ENCODE measurements around the gene TGOLN2. TPM values are rescaled to one million over a fixed set of nuclear protein-coding genes. Genes with fewer than 3 reads are reported as not detected.
"Not testable (repeated sequence)": the region's sequence is repeated elsewhere in the genome, so short reads cannot be mapped to it uniquely, and the experiment has no call there.

TGOLN2 gene
- total RNA-seq, 1 experiment from 2014 or later: 43.7 TPM

DNA sequence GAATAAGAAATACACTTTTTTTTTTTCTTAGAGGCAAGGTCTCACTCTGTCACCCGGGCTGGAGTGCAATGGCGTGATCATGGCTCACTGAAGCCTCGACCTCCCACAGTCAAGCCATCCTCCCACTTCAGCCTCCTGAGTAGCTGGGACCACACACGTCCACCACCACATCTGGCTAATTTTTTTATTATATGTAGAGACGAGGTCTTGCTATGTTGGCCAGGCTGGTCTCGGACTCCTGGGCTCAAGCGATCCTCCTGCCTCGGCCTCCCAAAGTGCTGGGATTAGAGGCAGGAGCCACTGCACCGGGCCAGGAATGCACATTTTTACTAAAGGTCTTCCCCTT is 2.4 kb downstream of the TGOLN2 start:
- TF ChIP-seq ZNF121 (CRISPR knock-in tag; IDR thresholded peaks at IDR 0.05) (0 out of 2 replicates have a peak, but pooled peaks have one; percentile 50), GTF2I (CRISPR knock-in tag; conservative IDR thresholded peaks at IDR 0.05) (peak; percentile 81), TP53 (CRISPR knock-in tag; IDR thresholded peaks at IDR 0.05) (no peak)
- DNase-seq (ENCODE audit: low spot score): no peak
- peaks cover 31% of the 10 kb centered on the region for H3K4me1 Mint-ChIP-seq
- no peak for ATAC-seq
- no peaks in the 10 kb centered on the region for H3K9me3 Mint-ChIP-seq
- H3K27ac Mint-ChIP-seq: no peak overlapping the region
- H3K36me3 Mint-ChIP-seq: peaks cover 52% of the 10 kb centered on the region
- peak overlapping the region; percentile 97 for H3K4me3 Mint-ChIP-seq
- ChIA-PET CTCF (no interaction called here), POLR2A (no interaction called here)
- H3K27me3 Mint-ChIP-seq (ENCODE audit: low read depth): no peaks in the 10 kb centered on the region

DNA sequence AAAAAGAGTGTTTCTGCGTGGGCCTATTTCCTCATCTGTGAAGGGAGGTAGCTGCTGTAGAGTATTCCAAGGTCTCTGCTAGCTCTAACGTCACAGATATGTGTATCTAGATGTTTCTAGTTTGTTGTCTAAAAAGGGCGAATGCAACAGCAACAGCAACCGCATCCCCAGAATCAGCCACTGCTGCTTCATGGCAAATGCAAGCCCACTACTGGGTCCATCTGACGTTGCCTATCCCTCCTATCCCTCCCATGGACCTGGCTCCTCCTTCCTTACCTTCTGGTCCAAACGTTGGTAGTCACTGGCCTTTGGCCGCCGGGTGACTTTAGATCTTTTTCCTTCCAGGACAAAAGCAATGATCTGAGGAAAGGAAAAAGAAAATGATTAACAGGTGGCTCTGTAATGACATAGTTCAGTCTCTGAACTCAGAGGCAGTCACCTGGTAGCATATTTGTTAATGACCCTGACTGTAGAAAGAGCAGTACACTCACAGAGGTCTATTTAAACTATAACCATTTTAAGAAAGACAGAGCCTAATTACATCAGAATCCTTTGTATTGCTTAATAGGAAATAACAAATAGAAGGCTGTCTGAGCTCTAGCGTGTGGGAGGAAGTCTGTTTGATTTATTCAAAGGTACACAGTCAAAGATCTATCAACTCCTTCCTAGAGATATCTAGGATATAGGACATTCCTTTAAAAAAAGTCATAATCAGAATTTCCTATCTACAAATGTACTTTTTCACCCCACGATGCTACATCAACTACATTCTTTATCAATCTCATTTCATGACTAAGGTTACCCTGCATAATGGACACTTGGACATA is 2.9 kb downstream of the TGOLN2 start:
- CTCF ChIA-PET: no interaction called here
- DNase-seq (ENCODE audit: low spot score) (no peak), ATAC-seq (no peak)
- TF ChIP-seq, protein P1, sequence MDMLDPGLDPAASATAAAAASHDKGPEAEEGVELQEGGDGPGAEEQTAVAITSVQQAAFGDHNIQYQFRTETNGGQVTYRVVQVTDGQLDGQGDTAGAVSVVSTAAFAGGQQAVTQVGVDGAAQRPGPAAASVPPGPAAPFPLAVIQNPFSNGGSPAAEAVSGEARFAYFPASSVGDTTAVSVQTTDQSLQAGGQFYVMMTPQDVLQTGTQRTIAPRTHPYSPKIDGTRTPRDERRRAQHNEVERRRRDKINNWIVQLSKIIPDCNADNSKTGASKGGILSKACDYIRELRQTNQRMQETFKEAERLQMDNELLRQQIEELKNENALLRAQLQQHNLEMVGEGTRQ (CRISPR knock-in tag; IDR thresholded peaks at IDR 0.05): no peak
- TF ChIP-seq GABPB1 (CRISPR knock-in tag; IDR thresholded peaks at IDR 0.05): peak; percentile 97
- Mint-ChIP-seq H3K4me1 (peaks cover 31% of the 10 kb centered on the region), H3K9me3 (no peaks in the 10 kb centered on the region), H3K27ac (no peak overlapping the region; the same call in 1 of the 2 replicates), H3K4me3 (peak overlapping the region; percentile 97), H3K36me3 (peaks cover 58% of the 10 kb centered on the region), H3K27me3 (ENCODE audit: low read depth) (no peaks in the 10 kb centered on the region)
- POLR2A ChIA-PET: interaction anchor here (0.7 kb wide), 1 partner anchor 34 kb away, joined by 4 read pairs; no protein-coding TSS in a partner anchor

DNA sequence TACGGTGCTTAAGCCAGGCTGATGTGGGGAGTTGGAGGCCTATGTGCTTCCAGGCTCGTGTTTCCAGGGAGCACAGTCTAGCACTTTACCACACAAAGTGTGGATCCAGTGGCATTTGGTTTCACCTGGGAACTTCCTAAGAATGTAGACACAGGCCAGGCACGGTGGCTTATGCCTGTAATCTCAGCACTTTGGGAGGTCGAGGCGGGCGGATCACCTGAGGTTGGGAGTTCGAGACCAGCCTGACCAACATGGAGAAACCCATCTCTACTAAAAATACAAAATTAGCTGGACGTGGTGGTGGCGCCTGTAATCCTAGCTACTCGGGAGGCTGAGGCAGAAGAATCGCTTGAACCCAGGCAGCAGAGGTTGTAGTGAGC is 3.8 kb downstream of the TGOLN2 start:
- Mint-ChIP-seq H3K4me1 (peaks cover 27% of the 10 kb centered on the region), H3K36me3 (peaks cover 63% of the 10 kb centered on the region)
- H3K4me3 Mint-ChIP-seq; POLR2A ChIA-PET; ATAC-seq; H3K27me3 Mint-ChIP-seq (ENCODE audit: low read depth); H3K9me3 Mint-ChIP-seq; H3K27ac Mint-ChIP-seq; DNase-seq (ENCODE audit: low spot score); CTCF ChIA-PET: not testable (repeated sequence)

DNA sequence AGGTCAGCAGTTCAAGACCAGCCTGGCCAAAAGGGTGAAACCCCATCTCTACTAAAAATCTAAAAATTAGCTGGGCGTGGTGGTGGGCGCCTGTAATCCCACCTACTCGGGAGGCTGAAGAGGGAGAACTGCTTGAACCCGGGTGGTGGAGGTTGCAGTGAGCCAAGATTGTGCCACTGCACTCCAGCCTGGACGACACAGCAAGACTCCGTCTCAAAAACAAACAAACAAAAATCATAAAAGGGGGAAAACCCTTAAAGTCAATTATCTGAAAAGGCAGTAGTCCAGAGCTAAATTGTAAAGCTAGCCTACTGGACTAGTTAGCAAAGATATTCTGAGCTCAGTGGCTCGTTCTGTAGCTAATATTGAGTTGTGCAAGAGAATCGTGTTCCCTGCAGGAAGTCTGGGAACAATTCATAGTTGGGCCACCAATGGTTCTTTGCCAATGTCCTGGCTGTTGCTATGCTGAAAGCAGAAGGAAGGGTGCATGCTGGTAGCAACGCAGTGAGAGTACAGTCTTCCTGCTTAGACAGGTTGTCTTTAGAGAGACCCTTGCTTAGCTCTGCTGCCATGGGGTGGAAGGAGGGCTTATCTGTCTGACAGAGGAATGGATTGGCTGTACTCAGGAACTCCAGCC is 4.3 kb downstream of the TGOLN2 start:
- ChIA-PET CTCF (no interaction called here), POLR2A (no interaction called here)
- Mint-ChIP-seq H3K9me3 (no peaks in the 10 kb centered on the region), H3K4me3 (no peak overlapping the region), H3K27ac (no peak overlapping the region), H3K4me1 (peaks cover 23% of the 10 kb centered on the region), H3K36me3 (peaks cover 68% of the 10 kb centered on the region), H3K27me3 (ENCODE audit: low read depth) (no peaks in the 10 kb centered on the region)
- ATAC-seq (no peak), DNase-seq (ENCODE audit: low spot score) (no peak)
- TF ChIP-seq, protein P2, sequence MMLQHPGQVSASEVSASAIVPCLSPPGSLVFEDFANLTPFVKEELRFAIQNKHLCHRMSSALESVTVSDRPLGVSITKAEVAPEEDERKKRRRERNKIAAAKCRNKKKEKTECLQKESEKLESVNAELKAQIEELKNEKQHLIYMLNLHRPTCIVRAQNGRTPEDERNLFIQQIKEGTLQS (CRISPR knock-in tag; conservative IDR thresholded peaks at IDR 0.05): no peak
- TF ChIP-seq, protein P3, sequence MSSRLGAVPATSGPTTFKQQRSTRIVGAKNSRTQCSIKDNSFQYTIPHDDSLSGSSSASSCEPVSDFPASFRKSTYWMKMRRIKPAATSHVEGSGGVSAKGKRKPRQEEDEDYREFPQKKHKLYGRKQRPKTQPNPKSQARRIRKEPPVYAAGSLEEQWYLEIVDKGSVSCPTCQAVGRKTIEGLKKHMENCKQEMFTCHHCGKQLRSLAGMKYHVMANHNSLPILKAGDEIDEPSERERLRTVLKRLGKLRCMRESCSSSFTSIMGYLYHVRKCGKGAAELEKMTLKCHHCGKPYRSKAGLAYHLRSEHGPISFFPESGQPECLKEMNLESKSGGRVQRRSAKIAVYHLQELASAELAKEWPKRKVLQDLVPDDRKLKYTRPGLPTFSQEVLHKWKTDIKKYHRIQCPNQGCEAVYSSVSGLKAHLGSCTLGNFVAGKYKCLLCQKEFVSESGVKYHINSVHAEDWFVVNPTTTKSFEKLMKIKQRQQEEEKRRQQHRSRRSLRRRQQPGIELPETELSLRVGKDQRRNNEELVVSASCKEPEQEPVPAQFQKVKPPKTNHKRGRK (CRISPR knock-in tag; IDR thresholded peaks at IDR 0.05; ENCODE audit: borderline replicate concordance): no peak
- TF ChIP-seq, protein P4, sequence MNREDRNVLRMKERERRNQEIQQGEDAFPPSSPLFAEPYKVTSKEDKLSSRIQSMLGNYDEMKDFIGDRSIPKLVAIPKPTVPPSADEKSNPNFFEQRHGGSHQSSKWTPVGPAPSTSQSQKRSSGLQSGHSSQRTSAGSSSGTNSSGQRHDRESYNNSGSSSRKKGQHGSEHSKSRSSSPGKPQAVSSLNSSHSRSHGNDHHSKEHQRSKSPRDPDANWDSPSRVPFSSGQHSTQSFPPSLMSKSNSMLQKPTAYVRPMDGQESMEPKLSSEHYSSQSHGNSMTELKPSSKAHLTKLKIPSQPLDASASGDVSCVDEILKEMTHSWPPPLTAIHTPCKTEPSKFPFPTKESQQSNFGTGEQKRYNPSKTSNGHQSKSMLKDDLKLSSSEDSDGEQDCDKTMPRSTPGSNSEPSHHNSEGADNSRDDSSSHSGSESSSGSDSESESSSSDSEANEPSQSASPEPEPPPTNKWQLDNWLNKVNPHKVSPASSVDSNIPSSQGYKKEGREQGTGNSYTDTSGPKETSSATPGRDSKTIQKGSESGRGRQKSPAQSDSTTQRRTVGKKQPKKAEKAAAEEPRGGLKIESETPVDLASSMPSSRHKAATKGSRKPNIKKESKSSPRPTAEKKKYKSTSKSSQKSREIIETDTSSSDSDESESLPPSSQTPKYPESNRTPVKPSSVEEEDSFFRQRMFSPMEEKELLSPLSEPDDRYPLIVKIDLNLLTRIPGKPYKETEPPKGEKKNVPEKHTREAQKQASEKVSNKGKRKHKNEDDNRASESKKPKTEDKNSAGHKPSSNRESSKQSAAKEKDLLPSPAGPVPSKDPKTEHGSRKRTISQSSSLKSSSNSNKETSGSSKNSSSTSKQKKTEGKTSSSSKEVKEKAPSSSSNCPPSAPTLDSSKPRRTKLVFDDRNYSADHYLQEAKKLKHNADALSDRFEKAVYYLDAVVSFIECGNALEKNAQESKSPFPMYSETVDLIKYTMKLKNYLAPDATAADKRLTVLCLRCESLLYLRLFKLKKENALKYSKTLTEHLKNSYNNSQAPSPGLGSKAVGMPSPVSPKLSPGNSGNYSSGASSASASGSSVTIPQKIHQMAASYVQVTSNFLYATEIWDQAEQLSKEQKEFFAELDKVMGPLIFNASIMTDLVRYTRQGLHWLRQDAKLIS (CRISPR knock-in tag; IDR thresholded peaks at IDR 0.05; ENCODE audit: borderline replicate concordance): no peak
- no peak for TF ChIP-seq NR3C1 (CRISPR knock-in tag; conservative IDR thresholded peaks at IDR 0.05; ENCODE audit: low read depth)
- TF ChIP-seq, protein P5, sequence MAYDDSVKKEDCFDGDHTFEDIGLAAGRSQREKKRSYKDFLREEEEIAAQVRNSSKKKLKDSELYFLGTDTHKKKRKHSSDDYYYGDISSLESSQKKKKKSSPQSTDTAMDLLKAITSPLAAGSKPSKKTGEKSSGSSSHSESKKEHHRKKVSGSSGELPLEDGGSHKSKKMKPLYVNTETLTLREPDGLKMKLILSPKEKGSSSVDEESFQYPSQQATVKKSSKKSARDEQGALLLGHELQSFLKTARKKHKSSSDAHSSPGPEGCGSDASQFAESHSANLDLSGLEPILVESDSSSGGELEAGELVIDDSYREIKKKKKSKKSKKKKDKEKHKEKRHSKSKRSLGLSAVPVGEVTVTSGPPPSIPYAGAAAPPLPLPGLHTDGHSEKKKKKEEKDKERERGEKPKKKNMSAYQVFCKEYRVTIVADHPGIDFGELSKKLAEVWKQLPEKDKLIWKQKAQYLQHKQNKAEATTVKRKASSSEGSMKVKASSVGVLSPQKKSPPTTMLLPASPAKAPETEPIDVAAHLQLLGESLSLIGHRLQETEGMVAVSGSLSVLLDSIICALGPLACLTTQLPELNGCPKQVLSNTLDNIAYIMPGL (CRISPR knock-in tag; IDR thresholded peaks at IDR 0.05): no peak
- TF ChIP-seq GRHL2 (CRISPR knock-in tag; IDR thresholded peaks at IDR 0.05; ENCODE audit: insufficient replicate concordance, severe bottlenecking): no peak
- TF ChIP-seq, protein P6, sequence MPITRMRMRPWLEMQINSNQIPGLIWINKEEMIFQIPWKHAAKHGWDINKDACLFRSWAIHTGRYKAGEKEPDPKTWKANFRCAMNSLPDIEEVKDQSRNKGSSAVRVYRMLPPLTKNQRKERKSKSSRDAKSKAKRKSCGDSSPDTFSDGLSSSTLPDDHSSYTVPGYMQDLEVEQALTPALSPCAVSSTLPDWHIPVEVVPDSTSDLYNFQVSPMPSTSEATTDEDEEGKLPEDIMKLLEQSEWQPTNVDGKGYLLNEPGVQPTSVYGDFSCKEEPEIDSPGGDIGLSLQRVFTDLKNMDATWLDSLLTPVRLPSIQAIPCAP (CRISPR knock-in tag; IDR thresholded peaks at IDR 0.05): no peak
- no peak for TF ChIP-seq NR2C2 (CRISPR knock-in tag; IDR thresholded peaks at IDR 0.05)
- TF ChIP-seq ZNF232 (CRISPR knock-in tag; IDR thresholded peaks at IDR 0.05): no peak
- TF ChIP-seq EMX1 (CRISPR knock-in tag; IDR thresholded peaks at IDR 0.05): no peak
- TF ChIP-seq, protein P7, sequence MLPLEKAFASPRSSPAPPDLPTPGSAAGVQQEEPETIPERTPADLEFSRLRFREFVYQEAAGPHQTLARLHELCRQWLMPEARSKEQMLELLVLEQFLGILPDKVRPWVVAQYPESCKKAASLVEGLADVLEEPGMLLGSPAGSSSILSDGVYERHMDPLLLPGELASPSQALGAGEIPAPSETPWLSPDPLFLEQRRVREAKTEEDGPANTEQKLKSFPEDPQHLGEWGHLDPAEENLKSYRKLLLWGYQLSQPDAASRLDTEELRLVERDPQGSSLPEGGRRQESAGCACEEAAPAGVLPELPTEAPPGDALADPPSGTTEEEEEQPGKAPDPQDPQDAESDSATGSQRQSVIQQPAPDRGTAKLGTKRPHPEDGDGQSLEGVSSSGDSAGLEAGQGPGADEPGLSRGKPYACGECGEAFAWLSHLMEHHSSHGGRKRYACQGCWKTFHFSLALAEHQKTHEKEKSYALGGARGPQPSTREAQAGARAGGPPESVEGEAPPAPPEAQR (CRISPR knock-in tag; IDR thresholded peaks at IDR 0.05): no peak
- no peak for TF ChIP-seq TP53 (CRISPR knock-in tag; IDR thresholded peaks at IDR 0.05)
- no peak for TF ChIP-seq ZNF671 (CRISPR knock-in tag; IDR thresholded peaks at IDR 0.05)
